Loucy (cell line): ENCODE data around the gene SAP30BP.

ENCODE experiments used
- H2AFZ ChIP-seq: fragments of 200-600 bp; sonication (generic); 2 replicates; pipeline ENCODE4 v1.6.0; 2016; ENCODE audit warnings: antibody characterized with exemption, mild to moderate bottlenecking, low read length, moderate library complexity
- H3F3A ChIP-seq: fragments of 200-600 bp; 2 replicates; pipeline ENCODE4 v1.6.0; 2016; ENCODE audit warnings: antibody characterized with exemption, low read depth, mild to moderate bottlenecking
- H3K27me3 ChIP-seq: fragments of 200-600 bp; sonication (generic); 2 replicates; pipeline ENCODE4 v1.6.1; 2014; ENCODE audit warnings: low read length, mild to moderate bottlenecking; ENCODE audit not compliant: insufficient read depth, poor library complexity, severe bottlenecking
- H3K36me3 ChIP-seq: fragments of 200-600 bp; sonication (generic); 2 replicates; pipeline ENCODE4 v1.6.1; 2016; ENCODE audit warnings: low read length; ENCODE audit not compliant: insufficient read depth
- H3K4me1 ChIP-seq: fragments of 200-600 bp; sonication (generic); 2 replicates; pipeline ENCODE4 v1.5.1; 2014; ENCODE audit warnings: low read length, mild to moderate bottlenecking; ENCODE audit not compliant: insufficient read depth, poor library complexity, severe bottlenecking
- H3K4me2 ChIP-seq: fragments of 200-600 bp; sonication (generic); 2 replicates; pipeline ENCODE4 v1.6.0; 2014; ENCODE audit warnings: antibody characterized with exemption, low read length, low read depth, mild to moderate bottlenecking; ENCODE audit not compliant: poor library complexity, severe bottlenecking
- H3K4me3 ChIP-seq: fragments of 200-600 bp; sonication (generic); 2 replicates; pipeline ENCODE4 v1.5.1; 2014; ENCODE audit warnings: low read length, mild to moderate bottlenecking, mixed read lengths; ENCODE audit not compliant: poor library complexity, severe bottlenecking
- H3K79me2 ChIP-seq: fragments of 200-600 bp; sonication (generic); 2 replicates; pipeline ENCODE4 v1.6.1; 2014; ENCODE audit warnings: low read length; ENCODE audit not compliant: insufficient read depth
- H3K9ac ChIP-seq: fragments of 200-600 bp; sonication (generic); 2 replicates; pipeline ENCODE4 v1.6.0; 2014; ENCODE audit warnings: mild to moderate bottlenecking, low read depth, low read length, moderate library complexity; ENCODE audit not compliant: poor library complexity, severe bottlenecking
- H3K9me2 ChIP-seq: fragments of 200-600 bp; sonication (generic); replicated peaks from 2 replicates; pipeline ENCODE4 v1.6.1; 2016; ENCODE audit warnings: low read depth, low read length, mixed read lengths
- H3K9me3 ChIP-seq: fragments of 200-600 bp; sonication (generic); 2 replicates; pipeline ENCODE4 v1.6.1; 2014; ENCODE audit warnings: mild to moderate bottlenecking, antibody characterized with exemption, low read length, low read depth; ENCODE audit not compliant: insufficient read depth
- H4K20me1 ChIP-seq: fragments of 200-600 bp; sonication (generic); 2 replicates; pipeline ENCODE4 v1.6.0; 2014; ENCODE audit warnings: antibody characterized with exemption, low read length, mild to moderate bottlenecking; ENCODE audit not compliant: insufficient read depth, poor library complexity, severe bottlenecking
- EZH2phosphoT487 ChIP-seq: fragments of 200-600 bp; IDR thresholded peaks from 2 replicates; pipeline ENCODE4 v1.6.1; 2018; ENCODE audit warnings: antibody characterized with exemption, mild to moderate bottlenecking, moderate library complexity, borderline replicate concordance
- TF ChIP-seq, protein P1 (sequence below): fragments of 200-600 bp; sonication (generic); conservative IDR thresholded peaks from 2 replicates; pipeline ENCODE4 v1.5.1; 2014; ENCODE audit warnings: mild to moderate bottlenecking, antibody characterized with exemption, low read length

SAP30BP gene

DNA sequence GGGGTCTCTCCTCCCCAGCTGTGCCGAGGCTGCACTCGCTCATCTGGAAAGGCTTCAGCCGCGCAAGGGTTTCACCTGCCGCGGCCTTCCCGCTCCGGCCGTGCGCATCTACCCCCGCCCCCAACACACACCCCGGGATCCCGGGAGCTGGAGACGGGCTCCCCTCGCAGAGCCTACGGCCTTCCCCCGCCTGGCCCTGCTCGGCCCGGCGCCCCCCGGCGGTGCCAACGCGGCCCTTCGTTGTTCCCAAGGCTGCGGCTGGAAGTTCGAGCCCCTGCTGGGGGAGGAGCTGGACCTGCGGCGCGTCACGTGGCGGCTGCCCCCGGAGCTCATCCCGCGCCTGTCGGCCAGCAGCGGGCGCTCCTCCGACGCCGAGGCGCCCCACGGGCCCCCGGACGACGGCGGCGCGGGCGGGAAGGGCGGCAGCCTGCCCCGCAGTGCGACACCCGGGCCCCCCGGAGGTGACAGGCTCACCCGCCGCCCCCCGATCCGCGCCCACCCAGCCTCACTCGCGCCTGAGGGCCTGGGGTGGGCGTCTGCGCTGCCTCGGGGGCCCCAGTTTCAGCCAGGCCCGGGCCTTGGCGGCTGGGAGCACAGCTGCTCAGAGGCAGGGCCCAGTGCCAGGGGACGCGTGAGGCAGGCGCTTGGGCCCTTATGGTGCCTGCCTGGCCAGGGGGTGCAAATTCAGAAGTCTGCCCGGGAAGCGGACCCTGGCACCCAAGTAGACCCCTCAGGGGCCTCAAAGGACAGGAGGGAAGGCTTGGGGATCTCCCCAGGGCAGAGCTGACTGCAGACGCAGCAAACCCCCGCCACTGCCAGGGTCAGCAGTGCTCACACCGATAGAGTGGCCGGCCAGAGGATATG, 86.6 kb downstream of the SAP30BP start:
- Histone ChIP-seq H3K9me2 (no peaks in the 10 kb centered on the region), H3K4me2 (peak overlapping the region; percentile 79), H3K9me3 (no peaks in the 10 kb centered on the region), H3K4me3 (peak overlapping the region; percentile 67), H3K27me3 (no peaks in the 10 kb centered on the region), H2AFZ (peak overlapping the region; percentile 95), H3F3A (no peaks in the 10 kb centered on the region), H3K36me3 (no peaks in the 10 kb centered on the region), H3K79me2 (no peaks in the 10 kb centered on the region), H3K9ac (peak overlapping the region; percentile 69), H3K4me1 (peaks cover 24% of the 10 kb centered on the region), H4K20me1 (no peaks in the 10 kb centered on the region)
- TF ChIP-seq EZH2phosphoT487: no peak
- TF ChIP-seq, protein P1, sequence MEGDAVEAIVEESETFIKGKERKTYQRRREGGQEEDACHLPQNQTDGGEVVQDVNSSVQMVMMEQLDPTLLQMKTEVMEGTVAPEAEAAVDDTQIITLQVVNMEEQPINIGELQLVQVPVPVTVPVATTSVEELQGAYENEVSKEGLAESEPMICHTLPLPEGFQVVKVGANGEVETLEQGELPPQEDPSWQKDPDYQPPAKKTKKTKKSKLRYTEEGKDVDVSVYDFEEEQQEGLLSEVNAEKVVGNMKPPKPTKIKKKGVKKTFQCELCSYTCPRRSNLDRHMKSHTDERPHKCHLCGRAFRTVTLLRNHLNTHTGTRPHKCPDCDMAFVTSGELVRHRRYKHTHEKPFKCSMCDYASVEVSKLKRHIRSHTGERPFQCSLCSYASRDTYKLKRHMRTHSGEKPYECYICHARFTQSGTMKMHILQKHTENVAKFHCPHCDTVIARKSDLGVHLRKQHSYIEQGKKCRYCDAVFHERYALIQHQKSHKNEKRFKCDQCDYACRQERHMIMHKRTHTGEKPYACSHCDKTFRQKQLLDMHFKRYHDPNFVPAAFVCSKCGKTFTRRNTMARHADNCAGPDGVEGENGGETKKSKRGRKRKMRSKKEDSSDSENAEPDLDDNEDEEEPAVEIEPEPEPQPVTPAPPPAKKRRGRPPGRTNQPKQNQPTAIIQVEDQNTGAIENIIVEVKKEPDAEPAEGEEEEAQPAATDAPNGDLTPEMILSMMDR: peak; percentile 58

DNA sequence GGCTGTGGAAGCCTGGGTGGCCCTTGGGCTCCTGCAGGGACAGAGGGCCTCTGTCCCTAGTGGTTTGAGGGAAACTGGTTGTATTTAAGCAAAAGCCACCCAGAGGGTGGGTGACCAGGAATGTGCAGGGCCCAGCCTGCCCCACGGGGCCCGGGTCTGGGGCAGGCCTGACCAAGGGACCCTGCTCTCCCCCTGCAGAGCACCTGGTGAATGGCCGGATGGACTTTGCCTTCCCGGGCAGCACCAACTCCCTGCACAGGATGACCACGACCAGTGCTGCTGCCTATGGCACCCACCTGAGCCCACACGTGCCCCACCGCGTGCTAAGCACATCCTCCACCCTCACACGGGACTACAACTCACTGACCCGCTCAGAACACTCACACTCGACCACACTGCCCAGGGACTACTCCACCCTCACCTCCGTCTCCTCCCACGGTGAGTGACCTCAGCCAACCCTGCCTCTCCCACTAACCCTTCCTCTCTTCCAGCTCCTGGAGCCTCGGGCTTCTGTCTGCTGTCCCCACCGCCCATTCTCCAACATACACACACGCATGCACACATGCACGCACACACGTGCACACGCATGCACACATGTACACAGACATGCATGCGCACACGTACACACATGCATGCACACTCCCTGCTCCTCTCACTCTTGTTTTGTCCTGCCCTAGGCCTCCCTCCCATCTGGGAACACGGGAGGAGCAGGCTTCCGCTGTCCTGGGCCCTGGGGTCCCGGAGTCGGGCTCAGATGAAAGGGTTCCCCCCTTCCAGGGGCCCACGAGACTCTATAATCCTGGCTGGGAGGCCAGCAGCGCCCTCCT, 87.5 kb downstream of the SAP30BP start:
- Histone ChIP-seq H3K4me1 (peaks cover 24% of the 10 kb centered on the region), H3K9me2 (no peaks in the 10 kb centered on the region), H3K79me2 (no peaks in the 10 kb centered on the region), H4K20me1 (no peaks in the 10 kb centered on the region), H3F3A (no peaks in the 10 kb centered on the region), H3K9me3 (no peaks in the 10 kb centered on the region), H3K36me3 (no peaks in the 10 kb centered on the region), H3K4me2 (peak overlapping the region; percentile 79), H3K9ac (peak overlapping the region; percentile 69), H3K27me3 (no peaks in the 10 kb centered on the region), H2AFZ (peak overlapping the region; percentile 95), H3K4me3 (peak overlapping the region; percentile 67)
- TF ChIP-seq EZH2phosphoT487: no peak
- TF ChIP-seq, protein P1: no peak

DNA sequence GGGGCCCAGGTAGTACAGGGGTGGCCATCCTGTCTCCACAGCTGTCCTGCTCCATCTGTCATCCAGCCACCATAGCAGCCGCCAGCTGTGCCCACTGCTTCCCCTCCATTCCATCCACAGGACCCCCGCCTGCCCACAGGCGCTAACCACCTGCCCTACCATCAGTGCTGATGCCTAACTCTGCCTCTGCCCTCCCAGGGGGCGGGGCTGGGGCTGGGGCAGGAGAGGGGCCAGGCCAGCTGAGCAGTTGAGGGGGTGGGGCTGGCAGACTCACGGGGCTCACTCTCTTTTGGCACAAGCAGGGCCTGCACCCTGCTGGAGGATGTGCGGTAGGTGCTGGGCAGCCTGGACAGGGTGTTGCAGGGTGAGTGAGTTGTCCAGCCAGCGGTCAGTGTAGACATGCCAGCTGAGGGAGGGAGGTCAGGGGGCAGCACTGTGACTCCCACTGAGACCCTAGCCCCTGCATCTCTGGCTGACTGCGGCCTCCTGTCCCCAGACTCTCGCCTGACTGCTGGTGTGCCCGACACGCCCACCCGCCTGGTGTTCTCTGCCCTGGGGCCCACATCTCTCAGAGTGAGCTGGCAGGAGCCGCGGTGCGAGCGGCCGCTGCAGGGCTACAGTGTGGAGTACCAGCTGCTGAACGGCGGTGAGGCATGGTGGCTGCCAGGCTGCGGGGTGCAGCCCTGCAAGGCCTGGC, 88.2 kb downstream of the SAP30BP start:
- Histone ChIP-seq H4K20me1 (no peaks in the 10 kb centered on the region), H3K4me3 (no peak overlapping the region), H3K27me3 (no peaks in the 10 kb centered on the region), H3F3A (no peaks in the 10 kb centered on the region), H3K9me3 (no peaks in the 10 kb centered on the region), H3K36me3 (no peaks in the 10 kb centered on the region), H2AFZ (no peak overlapping the region), H3K4me1 (peaks cover 24% of the 10 kb centered on the region), H3K9ac (no peak overlapping the region), H3K9me2 (no peaks in the 10 kb centered on the region), H3K79me2 (no peaks in the 10 kb centered on the region), H3K4me2 (no peak overlapping the region)
- TF ChIP-seq EZH2phosphoT487: no peak
- TF ChIP-seq, protein P1: no peak
